ENCODE measurements around the gene SART3. TPM values are rescaled to one million over a fixed set of nuclear protein-coding genes. Genes with fewer than 3 reads are reported as not detected.

Gene SART3
- total and polyA plus RNA-seq, 9 donors: 27.9 to 55.3 (median 46.8) TPM

GRCh38 chr12:108518101-108518715, 42.8 kb downstream of the SART3 start:
- Histone ChIP-seq H3K27ac (no peak overlapping the region), H3K27me3 (no peaks in the 10 kb centered on the region), H3K36me3 (peaks cover 1% of the 10 kb centered on the region), H3K4me1 (ENCODE audit: insufficient read depth) (no peaks in the 10 kb centered on the region), H3K9me3 (no peaks in the 10 kb centered on the region), H3K4me3 (no peak overlapping the region)
- TF ChIP-seq POLR2A (IDR thresholded peaks at IDR 0.05) (no peak), EP300 (IDR thresholded peaks at IDR 0.05) (no peak), CTCF (IDR thresholded peaks at IDR 0.05) (no peak)
- DNase-seq: peak in 1 of 5 donors; percentile 22
- intact Hi-C loops (cut with DNase I): loop anchor here in 2 of 4 donors (10.0 kb wide), 3 partner anchors 753 to 843 kb away; partner anchors contain the start of genes PRDM4 (in 1 of the 2) and PWP1 (in 1 of the 2)
- 91 to 93% (median 92%) methylated on average over 24 of the region's 24 CpGs for WGBS, 3 donors

GRCh38 chr12:108517288-108518100, 43.5 kb downstream of the SART3 start:
- H3K27me3 ChIP-seq: no peaks in the 10 kb centered on the region
- H3K9me3 ChIP-seq: no peaks in the 10 kb centered on the region
- intact Hi-C loops (cut with DNase I): loop anchor here in 2 of 4 donors (10.0 kb wide), 3 partner anchors 753 to 843 kb away; partner anchors contain the start of genes PRDM4 (in 1 of the 2) and PWP1 (in 1 of the 2)
- WGBS, 3 donors: 83% methylated on average over 12 of the region's 12 CpGs
- TF ChIP-seq POLR2A (IDR thresholded peaks at IDR 0.05) (no peak), EP300 (IDR thresholded peaks at IDR 0.05) (no peak), CTCF (IDR thresholded peaks at IDR 0.05) (no peak)
- H3K27ac ChIP-seq: no peak overlapping the region
- H3K36me3 ChIP-seq: no peaks in the 10 kb centered on the region
- no peaks in the 10 kb centered on the region for H3K4me1 ChIP-seq (ENCODE audit: insufficient read depth)
- H3K4me3 ChIP-seq: no peak overlapping the region
- DNase-seq: no peak

- TF ChIP-seq EP300 (IDR thresholded peaks at IDR 0.05) (no peak), POLR2A (IDR thresholded peaks at IDR 0.05) (no peak), CTCF (IDR thresholded peaks at IDR 0.05) (no peak)
- no peak overlapping the region for H3K4me3 ChIP-seq
These were observed 44.3 kb downstream of the SART3 start for GRCh38 chr12:108516511-108517275.

GRCh38 chr12:108515916-108516315, 45.1 kb downstream of the SART3 start:
- no peak overlapping the region for H3K27ac ChIP-seq
- WGBS, 3 donors: 50 to 61% (median 60%) methylated on average over 5 of the region's 5 CpGs
- intact Hi-C loops (cut with DNase I): loop anchor here in 2 of 4 donors (10.0 kb wide), 3 partner anchors 751 to 841 kb away; partner anchors contain the start of genes PRDM4 (in 1 of the 2) and PWP1 (in 1 of the 2)

More at GRCh38 chr12:108516511-108517275, 44.3 kb downstream of the SART3 start:
- no peaks in the 10 kb centered on the region for H3K9me3 ChIP-seq
- no peak overlapping the region for H3K27ac ChIP-seq
- no peaks in the 10 kb centered on the region for H3K27me3 ChIP-seq
- no peak for DNase-seq
- H3K36me3 ChIP-seq: no peaks in the 10 kb centered on the region
- no peaks in the 10 kb centered on the region for H3K4me1 ChIP-seq (ENCODE audit: insufficient read depth)
- WGBS, 3 donors: 80 to 84% (median 83%) methylated on average over 23 of the region's 23 CpGs
- intact Hi-C loops (cut with DNase I): loop anchor here in 2 of 4 donors (10.0 kb wide), 3 partner anchors 752 to 842 kb away; partner anchors contain the start of genes PRDM4 (in 1 of the 2) and PWP1 (in 1 of the 2)

More at GRCh38 chr12:108515916-108516315, 45.1 kb downstream of the SART3 start:
- Histone ChIP-seq H3K27me3 (no peaks in the 10 kb centered on the region), H3K4me3 (peak overlapping the region; percentile 92), H3K9me3 (no peaks in the 10 kb centered on the region), H3K36me3 (no peaks in the 10 kb centered on the region), H3K4me1 (ENCODE audit: insufficient read depth) (no peaks in the 10 kb centered on the region)
- no peak for TF ChIP-seq POLR2A (IDR thresholded peaks at IDR 0.05)
- TF ChIP-seq CTCF (IDR thresholded peaks at IDR 0.05): no peak
- DNase-seq: no peak
